HG02610 (cell line): ENCODE measurements around the gene TSHZ2.

Experiments used
- ATAC-seq: cut with Tn5 transposase; IDR thresholded peaks from one replicate; pipeline ENCODE4 v1.9.1; 2021; ENCODE audit warnings: mild to moderate bottlenecking, moderate library complexity; ENCODE audit not compliant: unreplicated experiment

Gene TSHZ2

DNA sequence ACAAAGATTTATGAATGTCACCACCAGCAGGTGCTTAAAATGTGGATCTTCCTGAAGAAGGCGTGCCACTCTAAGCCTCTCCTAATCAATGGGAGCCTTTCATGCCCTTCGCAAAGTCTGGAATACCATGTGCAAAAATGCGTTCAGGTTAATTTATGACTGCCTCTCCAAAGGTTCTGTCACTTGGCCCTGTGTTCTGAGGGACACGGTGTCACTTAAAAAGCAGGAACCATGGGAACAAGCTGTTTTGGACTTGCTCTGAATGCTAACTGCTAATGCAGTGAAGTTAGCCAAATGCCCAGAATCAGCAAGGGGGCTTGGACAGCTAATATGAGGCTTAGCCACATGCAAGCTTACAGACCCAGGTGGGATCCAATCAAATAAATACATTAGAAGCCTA, 250.3 kb downstream of the TSHZ2 start:
- no peak for ATAC-seq

DNA sequence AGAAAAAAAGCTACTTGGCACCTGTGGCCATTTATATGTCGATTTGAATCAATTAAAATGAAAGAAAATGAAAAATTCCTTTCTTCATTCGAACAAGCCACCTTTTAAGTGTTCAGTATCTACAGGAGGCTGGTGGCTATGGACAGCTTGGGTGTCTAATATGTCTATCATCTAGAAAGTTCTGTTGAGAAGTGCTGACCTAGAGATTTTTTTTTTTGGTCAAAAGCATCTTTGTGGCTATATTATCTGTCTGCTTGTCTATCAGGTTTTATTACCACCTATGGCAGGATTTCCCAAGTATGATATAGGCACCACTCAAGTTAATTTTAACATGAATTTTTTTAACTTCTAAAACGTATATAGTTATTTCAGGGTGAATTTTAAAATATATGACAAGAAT, 250.8 kb downstream of the TSHZ2 start:
- no peak for ATAC-seq

DNA sequence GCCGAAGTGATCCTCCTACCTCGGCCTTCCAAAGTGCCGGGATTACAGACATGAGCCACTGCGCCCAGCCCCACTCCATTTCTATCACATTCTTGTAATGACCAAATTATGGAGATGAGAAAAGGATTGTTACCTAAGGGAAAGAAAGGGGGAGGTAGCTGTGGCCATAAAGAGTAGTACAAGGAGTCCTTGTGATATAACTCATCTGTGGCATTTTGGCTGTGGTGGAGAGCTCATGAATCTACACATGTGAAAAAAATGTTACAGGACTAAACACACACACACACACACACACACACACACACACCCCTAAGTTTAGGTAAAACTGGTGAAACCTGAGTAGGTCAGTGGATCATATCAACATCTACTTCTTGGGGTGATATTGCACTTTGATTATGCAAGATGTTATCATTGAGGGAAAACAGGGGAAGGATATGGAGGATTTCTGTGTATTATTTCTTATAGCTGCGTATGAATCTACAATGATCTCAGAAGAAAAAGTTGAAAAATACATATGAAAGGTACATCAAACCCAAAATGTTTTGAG, 251.5 kb downstream of the TSHZ2 start:
- ATAC-seq, result no peak

DNA sequence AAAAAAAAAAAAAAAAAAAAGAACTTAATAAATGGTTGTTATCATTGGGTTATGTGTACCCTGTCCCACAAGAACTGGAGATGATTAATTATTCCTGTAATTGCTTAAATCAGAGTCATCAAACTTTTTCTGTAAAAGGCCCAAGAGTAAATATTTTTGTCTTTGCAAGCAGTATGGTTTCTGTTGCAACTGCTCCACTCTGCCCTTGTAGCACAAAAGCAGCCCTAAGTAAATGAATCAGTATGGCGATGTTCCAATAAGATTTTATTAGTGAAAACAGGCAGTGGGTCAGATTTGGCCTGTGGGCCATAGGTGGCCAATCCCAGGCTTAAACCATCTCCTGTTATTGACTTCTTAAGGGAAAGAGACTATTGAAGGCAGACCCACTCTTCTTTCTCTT, 252.7 kb downstream of the TSHZ2 start:
- ATAC-seq, result no peak

DNA sequence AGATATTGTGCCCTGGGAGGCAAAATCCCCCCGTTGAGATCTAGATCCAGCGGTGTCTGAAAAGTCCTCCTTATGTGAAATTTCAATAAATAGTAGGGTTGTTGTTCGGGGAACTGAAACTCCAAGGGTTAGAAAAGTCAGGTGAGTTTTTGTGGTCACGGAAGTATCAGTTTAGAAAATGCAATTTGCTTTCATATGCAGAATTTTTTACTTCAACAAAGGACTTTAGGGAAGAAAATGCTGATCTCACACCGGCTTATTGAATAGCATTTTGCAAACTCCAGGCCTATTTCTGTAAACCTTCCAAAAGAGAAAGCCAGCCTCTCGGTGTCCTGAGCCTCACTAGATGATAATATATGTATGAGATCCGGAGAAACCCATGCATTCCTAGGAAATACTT, 254.7 kb downstream of the TSHZ2 start:
- ATAC-seq, result no peak

GRCh38 chr20:53227523-53227922, 255.4 kb downstream of the TSHZ2 start:
- ATAC-seq, result no peak

GRCh38 chr20:53231061-53231460, 258.9 kb downstream of the TSHZ2 start:
- no peak for ATAC-seq

GRCh38 chr20:53237461-53237860, 265.3 kb downstream of the TSHZ2 start:
- ATAC-seq, result no peak

- no peak for ATAC-seq
Measured at GRCh38 chr20:53238121-53238660, 266.0 kb downstream of the TSHZ2 start.

DNA sequence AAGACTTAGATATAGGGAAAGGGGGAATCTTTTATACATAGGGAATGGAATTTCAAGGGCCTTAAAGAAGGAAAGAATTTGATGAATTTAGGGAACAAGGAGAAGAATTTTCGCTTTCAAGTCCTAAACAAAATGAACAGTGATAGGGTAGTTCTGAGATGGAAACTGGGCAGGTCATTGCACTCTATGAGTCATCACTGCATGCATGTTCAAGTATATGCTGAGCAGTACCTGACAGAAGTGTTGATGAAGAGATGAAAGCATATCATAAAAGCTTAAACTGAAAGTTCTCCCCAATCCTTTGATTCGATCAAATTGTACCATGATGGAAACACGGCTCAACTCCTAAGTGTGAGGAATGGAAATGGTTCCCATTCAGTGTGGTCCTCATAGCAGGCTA, 271.0 kb downstream of the TSHZ2 start:
- ATAC-seq, result no peak

DNA sequence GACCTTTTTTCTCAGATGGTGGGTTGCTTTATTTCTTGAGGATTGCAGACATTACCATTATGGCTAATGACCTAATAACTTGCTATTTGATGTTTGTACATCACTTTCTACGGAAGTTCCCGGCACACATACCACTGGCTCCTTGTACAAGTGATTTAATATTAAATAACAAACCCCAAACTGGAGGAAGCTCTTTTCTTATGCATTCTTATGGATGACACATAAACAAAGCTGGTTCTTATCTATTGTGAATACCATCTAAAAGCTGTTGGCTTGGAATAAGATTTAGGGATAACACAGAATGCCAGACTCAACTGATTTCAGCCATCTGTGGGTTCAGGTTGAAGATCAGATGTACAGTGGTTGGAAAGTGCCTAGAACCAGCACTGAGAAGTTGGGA, 272.6 kb downstream of the TSHZ2 start:
- ATAC-seq, result no peak

DNA sequence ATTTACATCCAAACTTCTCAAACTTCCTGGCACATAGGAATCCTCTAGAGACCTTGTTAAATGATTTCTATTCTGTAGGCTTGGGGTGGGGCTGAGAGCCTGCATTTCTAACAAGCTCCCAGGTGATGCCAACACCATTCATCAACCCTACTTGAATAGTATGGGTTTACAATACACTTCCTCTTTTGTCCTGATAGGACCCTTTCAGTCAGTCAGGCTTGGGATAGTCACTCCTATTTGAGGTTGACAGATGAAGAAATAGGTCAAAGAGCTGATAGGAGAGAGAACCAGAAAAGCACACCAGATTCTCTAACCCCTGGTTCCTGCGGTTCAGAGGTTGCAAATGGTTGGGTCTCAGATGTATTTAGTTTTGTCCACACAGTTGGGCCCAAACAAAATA, 273.4 kb downstream of the TSHZ2 start:
- ATAC-seq, result no peak

DNA sequence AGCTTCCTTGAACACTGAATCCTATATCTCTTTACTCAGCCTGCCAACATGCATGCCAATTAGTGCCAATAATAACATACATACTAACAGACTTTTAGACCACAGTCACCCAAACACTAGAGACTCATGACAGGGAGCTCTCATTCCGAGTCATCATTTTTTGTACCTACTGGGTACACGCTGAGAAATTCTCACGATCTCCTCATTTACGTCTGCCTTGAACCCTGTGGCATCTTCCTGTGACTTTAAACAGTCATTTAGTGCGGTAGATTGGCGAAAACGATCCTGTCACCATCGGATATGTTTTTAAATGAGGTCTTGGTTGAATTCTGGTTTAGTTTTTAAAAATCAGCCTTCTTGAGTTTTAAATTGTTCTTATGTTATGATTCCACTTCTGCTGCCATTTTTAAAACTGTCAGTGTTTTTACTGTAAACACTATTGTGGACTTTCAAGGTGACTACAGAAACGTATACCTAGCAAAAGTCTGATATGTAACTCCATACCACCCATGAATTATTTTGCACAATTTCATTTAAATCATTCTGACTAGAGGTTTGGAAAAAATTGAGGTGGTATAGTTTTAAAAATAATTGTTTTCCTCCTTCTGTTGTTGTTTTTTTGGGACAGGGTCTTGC, 275.4 kb downstream of the TSHZ2 start:
- no peak for ATAC-seq

- no peak for ATAC-seq
Measured at GRCh38 chr20:53250456-53250855, 278.3 kb downstream of the TSHZ2 start.

- no peak for ATAC-seq
Measured at GRCh38 chr20:53252002-53252401, 279.8 kb downstream of the TSHZ2 start.

DNA sequence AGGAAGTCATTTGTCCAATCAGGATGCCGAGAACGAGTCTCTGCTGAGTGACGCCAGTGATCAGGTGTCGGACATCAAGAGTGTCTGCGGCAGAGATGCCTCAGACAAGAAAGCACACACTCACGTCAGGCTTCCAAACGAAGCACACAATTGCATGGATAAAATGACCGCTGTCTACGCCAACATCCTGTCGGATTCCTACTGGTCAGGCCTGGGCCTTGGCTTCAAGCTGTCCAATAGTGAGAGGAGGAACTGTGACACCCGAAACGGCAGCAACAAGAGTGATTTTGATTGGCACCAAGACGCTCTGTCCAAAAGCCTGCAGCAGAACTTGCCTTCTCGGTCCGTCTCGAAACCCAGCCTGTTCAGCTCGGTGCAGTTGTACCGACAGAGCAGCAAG, 281.5 kb downstream of the TSHZ2 start:
- no peak for ATAC-seq

- no peak for ATAC-seq
Measured at GRCh38 chr20:53255102-53255710, 283.0 kb downstream of the TSHZ2 start.

DNA sequence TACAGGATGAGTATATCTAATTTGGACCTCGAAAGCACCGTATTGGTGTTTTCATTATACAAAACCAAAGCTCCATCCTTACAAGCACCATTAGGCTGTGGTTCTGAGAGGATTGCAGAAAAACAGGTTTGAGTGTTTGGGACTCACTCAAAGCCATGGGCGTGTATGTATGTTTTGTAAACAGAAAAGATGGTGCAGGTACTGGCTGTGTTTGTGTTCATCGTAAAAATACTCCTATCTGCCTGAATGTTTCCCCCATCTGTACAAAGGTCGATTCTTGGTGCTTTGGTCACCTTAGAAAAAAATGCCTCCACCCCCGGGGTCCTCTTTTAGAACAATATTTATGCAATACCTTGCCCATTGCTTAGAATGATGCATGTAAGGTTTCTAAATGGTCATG, 286.6 kb downstream of the TSHZ2 start:
- ATAC-seq, result no peak

DNA sequence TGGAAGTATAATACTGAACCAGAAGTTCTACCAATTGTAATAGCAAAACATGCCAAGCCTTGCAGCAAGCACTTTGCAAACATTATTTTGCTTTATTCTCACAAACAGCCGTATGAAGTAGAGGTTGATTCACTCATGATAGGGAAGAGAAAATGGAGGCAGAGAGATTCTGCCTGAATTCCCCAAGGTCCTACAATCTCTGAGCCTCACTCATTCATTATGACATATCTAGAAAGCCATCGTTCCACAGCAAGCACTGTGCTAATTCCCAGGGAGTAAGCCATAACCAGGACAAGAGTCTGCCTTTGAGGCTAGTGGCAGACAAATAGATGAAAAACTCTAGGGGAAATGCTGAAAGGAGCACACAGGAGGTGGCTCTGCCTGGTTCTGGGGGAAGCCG, 288.0 kb downstream of the TSHZ2 start:
- ATAC-seq, result no peak

GRCh38 chr20:53260591-53260990, 288.4 kb downstream of the TSHZ2 start:
- ATAC-seq, result no peak

GRCh38 chr20:53262365-53262764, 290.2 kb downstream of the TSHZ2 start:
- no peak for ATAC-seq
